Smooth muscle cell (in vitro differentiated cells): ENCODE data around the gene CD72. TPM values are rescaled to one million over a fixed set of nuclear protein-coding genes. Genes with fewer than 3 reads are reported as not detected.

Experiments used
- DNase-seq: peaks from one replicate; lab custom pipeline; 2025; ENCODE audit not compliant: unreplicated experiment; lab: John Stamatoyannopoulos, UW
- H2AFZ ChIP-seq: fragments of 200-600 bp; sonication (generic); 2 replicates; pipeline ENCODE4 v1.6.0; 2016; ENCODE audit warnings: antibody characterized with exemption, low read depth, mild to moderate bottlenecking
- H3F3A ChIP-seq: fragments of 200-600 bp; sonication (generic); 2 replicates; pipeline ENCODE4 v1.6.0; 2017; ENCODE audit warnings: antibody characterized with exemption, low read depth
- H3K27ac ChIP-seq: fragments of 200-600 bp; sonication (generic); 2 replicates; pipeline ENCODE4 v1.5.1; 2016; ENCODE audit warnings: low read depth, mild to moderate bottlenecking
- H3K27me3 ChIP-seq: fragments of 200-600 bp; sonication (generic); 2 replicates; pipeline ENCODE4 v1.6.1; 2016; ENCODE audit warnings: low read depth, mild to moderate bottlenecking
- H3K36me3 ChIP-seq: fragments of 200-600 bp; sonication (generic); 2 replicates; pipeline ENCODE4 v1.5.1; 2016; ENCODE audit warnings: low read depth
- H3K4me1 ChIP-seq: fragments of 200-600 bp; sonication (generic); 2 replicates; pipeline ENCODE4 v1.5.1; 2016; ENCODE audit warnings: low read depth
- H3K4me2 ChIP-seq: fragments of 200-600 bp; sonication (generic); 2 replicates; pipeline ENCODE4 v1.6.0; 2016; ENCODE audit warnings: mild to moderate bottlenecking
- H3K4me3 ChIP-seq: fragments of 200-600 bp; sonication (generic); 2 replicates; pipeline ENCODE4 v1.5.1; 2016; ENCODE audit warnings: mild to moderate bottlenecking
- H3K79me2 ChIP-seq: fragments of 200-600 bp; sonication (generic); 2 replicates; pipeline ENCODE4 v1.6.0; 2016; ENCODE audit warnings: low read depth, mild to moderate bottlenecking
- H3K9ac ChIP-seq: fragments of 200-600 bp; sonication (generic); 2 replicates; pipeline ENCODE4 v1.6.0; 2016; ENCODE audit warnings: low read depth
- H3K9me3 ChIP-seq: fragments of 200-600 bp; sonication (generic); replicated peaks from 2 replicates; pipeline ENCODE4 v1.5.1; 2016; ENCODE audit warnings: low read depth
- H4K20me1 ChIP-seq: fragments of 200-600 bp; sonication (generic); 2 replicates; pipeline ENCODE4 v1.6.0; 2016; ENCODE audit warnings: low read depth
- CTCF ChIP-seq: fragments of 200-600 bp; sonication (generic); IDR thresholded peaks from 2 replicates; pipeline ENCODE4 v1.5.1; 2017; ENCODE audit warnings: borderline replicate concordance, mild to moderate bottlenecking, antibody characterized with exemption; ENCODE audit not compliant: insufficient read depth, poor library complexity, severe bottlenecking
- WGBS: methylation state at CpG from one replicate; pipeline ENCODE4 v1.1.7; 2016; ENCODE audit warnings: low lambda C conversion rate; 5-methylcytosine and 5-hydroxymethylcytosine counted together
- polyA plus RNA-seq: library from polyadenylated mRNA; unstranded; fragments of >200 nt; fragmentation: Nextera tagmentation; extraction: Ambion mirVana; gene quantifications from 2 replicates; pipeline ENCODE4 v1.2.1, GENCODE V29; 2016
- total RNA-seq: library from RNA; depleted of rRNA; stranded (reverse); fragments of >200 nt; gene quantifications from 2 replicates; pipeline ENCODE4 v1.2.3, GENCODE V29; 2014

The CD72 gene
- total and polyA plus RNA-seq, 2 experiments from 2014 or later = 0.45 to 2.9 TPM

- no peak for DNase-seq
- H3K4me1 ChIP-seq = no peaks in the 10 kb centered on the region
- no peaks in the 10 kb centered on the region for H3K9me3 ChIP-seq
- H3K27me3 ChIP-seq = no peaks in the 10 kb centered on the region
- no peaks in the 10 kb centered on the region for H4K20me1 ChIP-seq
- no peak overlapping the region for H3K4me2 ChIP-seq
- no peaks in the 10 kb centered on the region for H3F3A ChIP-seq
- no peak overlapping the region for H3K9ac ChIP-seq
- H3K79me2 ChIP-seq = no peaks in the 10 kb centered on the region
- no peak overlapping the region for H2AFZ ChIP-seq
- no peaks in the 10 kb centered on the region for H3K36me3 ChIP-seq
- H3K4me3 ChIP-seq = no peak overlapping the region
- WGBS = 90% methylated on average over 1 of the region's 1 CpG
- no peak for TF ChIP-seq CTCF
- no peak overlapping the region for H3K27ac ChIP-seq
Measured at GRCh38 chr9:35579130-35579529, 39.1 kb downstream of the CD72 start.

- Histone ChIP-seq H3K4me2 (no peak overlapping the region), H3K27ac (no peak overlapping the region), H3K4me1 (no peaks in the 10 kb centered on the region), H3K27me3 (no peaks in the 10 kb centered on the region), H2AFZ (no peak overlapping the region), H3F3A (no peaks in the 10 kb centered on the region), H3K79me2 (no peaks in the 10 kb centered on the region), H3K9me3 (no peaks in the 10 kb centered on the region), H3K4me3 (no peak overlapping the region), H3K36me3 (no peaks in the 10 kb centered on the region), H4K20me1 (no peaks in the 10 kb centered on the region), H3K9ac (no peak overlapping the region)
- DNase-seq = no peak
- WGBS = 84% methylated on average over 5 of the region's 5 CpGs
- no peak for TF ChIP-seq CTCF
Measured at GRCh38 chr9:35577486-35577885, 40.7 kb downstream of the CD72 start.

- no peaks in the 10 kb centered on the region for H3K4me1 ChIP-seq
- H3K9ac ChIP-seq = no peak overlapping the region
- no peak overlapping the region for H3K4me2 ChIP-seq
- no peaks in the 10 kb centered on the region for H3K79me2 ChIP-seq
- H4K20me1 ChIP-seq = no peaks in the 10 kb centered on the region
- 98% methylated on average over 5 of the region's 5 CpGs for WGBS
- no peak for DNase-seq
- H3K27ac ChIP-seq = no peak overlapping the region
- H3K9me3 ChIP-seq = no peaks in the 10 kb centered on the region
- no peaks in the 10 kb centered on the region for H3K27me3 ChIP-seq
- H2AFZ ChIP-seq = no peak overlapping the region
- no peak overlapping the region for H3K4me3 ChIP-seq
- H3K36me3 ChIP-seq = no peaks in the 10 kb centered on the region
- no peak for TF ChIP-seq CTCF
- no peaks in the 10 kb centered on the region for H3F3A ChIP-seq
Measured at GRCh38 chr9:35575478-35575877, 42.7 kb downstream of the CD72 start.

GRCh38 chr9:35574578-35575122 lies 43.6 kb downstream of the CD72 start:
- Histone ChIP-seq H3K79me2 (no peaks in the 10 kb centered on the region), H3K36me3 (no peaks in the 10 kb centered on the region), H4K20me1 (no peaks in the 10 kb centered on the region), H3K9me3 (no peaks in the 10 kb centered on the region), H3K9ac (no peak overlapping the region), H3K4me1 (no peaks in the 10 kb centered on the region), H2AFZ (no peak overlapping the region), H3K4me2 (no peak overlapping the region), H3F3A (no peaks in the 10 kb centered on the region), H3K4me3 (no peak overlapping the region), H3K27me3 (no peaks in the 10 kb centered on the region), H3K27ac (no peak overlapping the region)
- no peak for DNase-seq
- WGBS = 95% methylated on average over 2 of the region's 2 CpGs
- no peak for TF ChIP-seq CTCF
